NCI-H146 (cell line): ENCODE data around the gene NTM.
"Not testable (repeated sequence)": the region's sequence is repeated elsewhere in the genome, so short reads cannot be mapped to it uniquely, and the experiment has no call there.

Experiments
- DNase-seq: peaks from one replicate; lab custom pipeline; 2025; lab: John Stamatoyannopoulos, UW

NTM gene

GRCh38 chr11:131370090-131370751 lies at the start of gene NTM:
Gene NTM, plus strand, starts transcription at chr11:131370615.
- no peak for DNase-seq

- DNase-seq: no peak
These were observed 45.4 kb upstream of the NTM start for GRCh38 chr11:131324921-131325570.

- DNase-seq: no peak
These were observed 43.6 kb upstream of the NTM start for GRCh38 chr11:131326829-131327228.

GRCh38 chr11:131327421-131327820 lies 43.0 kb upstream of the NTM start:
- no peak for DNase-seq

- DNase-seq: no peak
These were observed 41.6 kb upstream of the NTM start for GRCh38 chr11:131328843-131329242.

GRCh38 chr11:131331010-131331409 lies 39.4 kb upstream of the NTM start:
- no peak for DNase-seq

GRCh38 chr11:131331546-131331945 lies 38.9 kb upstream of the NTM start:
- no peak for DNase-seq

- DNase-seq: no peak
These were observed 35.8 kb upstream of the NTM start for GRCh38 chr11:131334601-131335000.

GRCh38 chr11:131341900-131342299 lies 28.5 kb upstream of the NTM start:
- DNase-seq: not testable (repeated sequence)

- DNase-seq: not testable (repeated sequence)
These were observed 28.0 kb upstream of the NTM start for GRCh38 chr11:131342442-131342841.

- no peak for DNase-seq
These were observed 25.0 kb upstream of the NTM start for GRCh38 chr11:131345406-131345805.

- DNase-seq: no peak
These were observed 20.9 kb upstream of the NTM start for GRCh38 chr11:131349368-131350086.

- DNase-seq: no peak
These were observed 19.5 kb upstream of the NTM start for GRCh38 chr11:131350872-131351271.

GRCh38 chr11:131351848-131352247 lies 18.6 kb upstream of the NTM start:
- no peak for DNase-seq

- DNase-seq: no peak
These were observed 16.6 kb upstream of the NTM start for GRCh38 chr11:131353766-131354165.

- no peak for DNase-seq
These were observed 16.1 kb upstream of the NTM start for GRCh38 chr11:131354251-131354701.

- no peak for DNase-seq
These were observed 14.2 kb upstream of the NTM start for GRCh38 chr11:131356206-131356605.

GRCh38 chr11:131365329-131365930 lies 5.0 kb upstream of the NTM start:
- DNase-seq: no peak

- no peak for DNase-seq
These were observed 731 bp downstream of the NTM start for GRCh38 chr11:131370901-131371790.

GRCh38 chr11:131371791-131372104 lies 1.3 kb downstream of the NTM start:
- no peak for DNase-seq

GRCh38 chr11:131372234-131372962 lies 2.0 kb downstream of the NTM start:
- DNase-seq: no peak
